NCI-H2227 (cell line): ENCODE results near the gene IGLL1.
"Not testable (repeated sequence)": the region's sequence is repeated elsewhere in the genome, so short reads cannot be mapped to it uniquely, and the experiment has no call there.

Experiments
- DNase-seq: peaks from one replicate; lab custom pipeline; 2025; ENCODE audit not compliant: unreplicated experiment; lab: John Stamatoyannopoulos, UW

Gene IGLL1

DNA sequence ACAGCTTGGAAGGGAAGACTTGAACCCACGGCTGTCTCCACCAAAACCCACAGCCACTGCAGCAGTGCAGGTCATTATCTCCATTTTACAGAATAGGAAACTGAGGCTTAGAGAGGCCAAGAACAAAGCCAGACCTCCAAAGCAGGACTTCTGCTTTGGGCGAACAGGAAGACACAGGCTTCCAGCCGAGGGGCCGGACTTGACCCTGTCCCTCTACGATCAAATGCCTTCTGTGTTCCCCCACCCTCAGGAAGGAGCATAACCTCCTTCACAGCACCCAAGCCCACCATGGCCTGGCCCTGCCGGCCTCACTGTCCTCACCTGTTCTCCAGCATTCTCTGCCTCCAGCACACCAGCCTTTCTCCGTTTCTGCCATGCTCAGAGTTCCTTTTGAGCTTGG lies 15.8 kb downstream of the IGLL1 start:
- no peak for DNase-seq

DNA sequence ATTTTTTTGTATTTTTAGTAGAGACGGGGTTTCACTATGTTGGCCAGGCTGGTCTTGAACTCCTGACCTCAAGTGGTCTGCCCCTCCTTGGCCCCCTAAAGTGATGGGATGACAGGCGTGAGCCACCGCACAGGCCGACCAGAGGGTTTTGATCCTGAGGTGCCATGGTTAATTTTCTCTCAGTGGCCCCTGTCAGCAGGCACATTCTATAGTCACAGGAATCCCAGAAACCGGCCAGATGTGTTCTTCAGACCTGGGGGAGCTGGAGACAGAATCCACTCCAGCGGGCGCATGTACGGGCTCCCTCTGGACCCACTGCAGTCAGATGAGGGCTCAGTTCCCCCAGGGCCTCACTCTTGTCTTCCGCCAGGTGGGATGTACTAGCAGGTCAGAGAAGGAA lies 17.0 kb downstream of the IGLL1 start:
- no peak for DNase-seq

DNA sequence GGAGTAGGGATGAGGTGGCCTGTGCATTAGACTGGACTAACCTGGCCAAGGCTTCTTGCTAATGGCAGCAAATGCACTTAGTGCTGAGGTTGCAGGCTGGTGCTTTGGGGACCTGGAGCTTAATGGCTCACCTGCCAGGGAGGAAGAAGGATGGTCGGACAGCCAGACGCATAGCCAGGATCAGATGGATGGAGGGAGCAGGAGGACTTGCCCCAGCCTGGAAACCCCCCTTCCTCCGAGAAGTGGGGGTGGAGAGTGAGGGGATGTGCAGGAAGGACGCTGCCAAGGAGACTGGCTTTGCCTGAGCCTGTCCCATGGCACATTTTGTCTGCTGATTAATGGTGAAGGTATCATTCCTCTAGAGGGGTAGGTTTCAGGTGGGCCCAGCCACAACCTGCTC lies 17.9 kb downstream of the IGLL1 start:
- no peak for DNase-seq

DNA sequence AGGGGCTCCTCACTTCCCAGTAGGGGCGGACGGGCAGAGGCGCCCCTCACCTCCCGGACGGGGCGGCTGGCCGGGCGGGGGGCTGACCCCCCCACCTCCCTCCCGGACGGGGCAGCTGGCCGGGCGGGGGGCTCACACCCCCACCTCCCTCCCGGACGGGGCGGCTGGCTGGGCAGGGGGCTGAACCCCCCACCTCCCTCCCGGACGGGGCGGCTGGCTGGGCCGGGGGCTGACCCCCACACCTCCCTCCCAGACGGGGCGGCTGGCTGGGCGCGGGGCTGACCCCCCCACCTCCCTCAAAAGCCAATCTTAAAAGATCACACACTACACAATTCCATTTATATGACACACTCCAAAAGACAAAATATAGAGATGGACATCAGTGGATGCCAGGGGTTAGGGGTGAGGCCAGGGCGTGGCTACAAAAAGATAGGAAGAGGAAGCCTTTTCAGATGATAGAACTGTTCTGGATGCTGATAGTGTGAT lies 19.0 kb downstream of the IGLL1 start:
- not testable (repeated sequence) for DNase-seq

DNA sequence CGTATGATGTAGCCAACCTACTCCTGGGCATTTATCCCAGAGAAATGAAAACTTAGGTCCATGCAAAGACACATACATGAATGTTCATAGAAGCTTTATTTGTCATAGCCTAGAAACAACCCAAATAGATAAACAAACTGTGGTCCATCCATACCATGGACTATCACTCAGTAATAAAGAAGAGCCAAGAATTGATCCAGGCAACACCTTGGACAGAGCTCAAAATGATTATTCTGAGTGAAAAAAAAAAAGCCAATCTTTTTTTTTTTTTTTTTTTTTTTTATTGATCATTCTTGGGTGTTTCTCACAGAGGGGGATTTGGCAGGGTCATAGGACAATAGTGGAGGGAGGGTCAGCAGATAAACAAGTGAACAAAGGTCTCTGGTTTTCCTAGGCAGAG lies 19.9 kb downstream of the IGLL1 start:
- DNase-seq: not testable (repeated sequence)

DNA sequence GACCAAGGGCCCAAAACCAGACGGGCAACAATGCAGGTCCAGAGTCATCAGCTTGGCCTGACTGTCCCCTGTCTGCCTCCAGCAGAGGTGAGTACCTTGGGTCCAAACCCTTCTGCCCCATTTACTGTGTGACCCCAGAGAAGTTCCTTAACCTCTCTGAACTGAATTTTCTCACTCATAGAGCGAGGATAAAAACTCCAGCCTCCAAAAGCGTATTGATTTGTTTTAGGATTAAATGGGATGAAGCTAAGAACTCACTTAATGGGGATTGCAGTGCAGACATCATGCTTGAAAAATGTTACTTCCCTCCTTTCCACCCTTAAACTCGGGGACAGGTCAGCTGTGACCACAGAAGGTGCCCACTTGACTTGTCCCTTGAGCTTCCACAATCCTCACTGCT lies 22.6 kb downstream of the IGLL1 start:
- no peak for DNase-seq

DNA sequence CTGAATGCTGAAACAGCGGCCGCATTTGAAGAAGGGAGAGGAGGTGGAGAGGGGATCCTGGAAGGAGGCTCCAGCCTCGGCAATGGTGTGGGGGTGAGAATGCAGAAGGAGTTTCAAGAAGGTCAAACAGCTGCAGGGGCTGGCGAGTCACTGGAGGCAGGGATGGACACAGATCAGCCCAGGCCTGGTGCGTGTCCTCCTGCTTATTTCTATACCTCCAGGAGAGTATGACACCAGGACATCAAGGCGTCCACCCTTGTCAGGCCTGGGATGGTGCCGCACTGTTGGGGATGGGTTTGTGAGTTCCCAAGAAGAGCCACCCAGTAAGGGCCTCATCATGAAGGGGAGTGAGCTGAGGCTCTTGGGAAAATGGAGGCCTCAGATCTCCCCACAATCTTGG lies 23.1 kb downstream of the IGLL1 start:
- DNase-seq: no peak

DNA sequence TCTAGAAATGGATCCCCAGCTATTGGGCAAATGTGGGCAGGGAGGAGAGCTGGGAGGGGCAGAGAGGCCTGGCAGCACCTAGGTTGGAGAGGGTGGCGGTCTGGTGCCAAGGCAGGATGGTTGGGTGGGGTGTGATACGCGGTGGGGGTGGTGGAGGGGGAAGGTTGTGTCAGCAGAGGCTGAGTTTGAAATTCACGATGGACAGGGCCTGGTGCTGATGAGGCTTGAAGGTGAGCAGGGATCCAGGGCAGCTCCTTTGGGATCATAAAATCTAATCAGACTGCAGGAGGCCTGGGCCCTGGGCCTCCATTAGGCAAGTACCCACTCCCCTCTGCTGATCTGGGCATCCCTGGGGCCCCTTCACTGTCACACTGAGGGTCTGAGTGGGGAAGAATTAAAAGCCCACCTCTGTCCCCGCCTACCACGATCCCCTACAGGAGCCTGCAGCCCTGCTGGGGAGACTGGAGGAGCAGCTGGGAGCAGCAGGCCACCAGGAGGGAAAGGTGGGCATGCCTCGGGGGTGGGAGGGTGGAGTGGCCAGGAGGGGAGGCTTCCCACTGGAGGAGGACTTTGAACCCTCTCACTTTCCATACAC lies 24.0 kb downstream of the IGLL1 start:
- no peak for DNase-seq

DNA sequence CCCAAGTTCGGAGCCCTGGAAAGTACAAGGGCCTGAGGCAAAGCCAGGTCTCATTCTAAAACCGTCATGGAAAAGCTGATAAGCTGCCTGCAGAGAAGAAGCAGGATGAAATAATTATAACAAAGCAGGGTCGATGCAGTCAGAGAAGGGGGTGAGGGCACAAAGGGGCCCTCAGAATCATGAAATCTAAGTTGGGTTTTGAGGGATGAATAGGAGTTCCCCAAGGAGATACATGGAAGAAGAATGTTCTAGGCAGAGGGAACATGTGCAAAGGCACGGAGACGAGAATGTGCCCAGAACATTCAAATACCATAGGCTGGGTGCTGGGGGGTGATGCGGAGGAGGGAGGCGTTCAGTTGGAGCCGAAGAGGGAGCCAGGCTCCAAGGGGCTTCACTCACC lies 25.0 kb downstream of the IGLL1 start:
- no peak for DNase-seq

DNA sequence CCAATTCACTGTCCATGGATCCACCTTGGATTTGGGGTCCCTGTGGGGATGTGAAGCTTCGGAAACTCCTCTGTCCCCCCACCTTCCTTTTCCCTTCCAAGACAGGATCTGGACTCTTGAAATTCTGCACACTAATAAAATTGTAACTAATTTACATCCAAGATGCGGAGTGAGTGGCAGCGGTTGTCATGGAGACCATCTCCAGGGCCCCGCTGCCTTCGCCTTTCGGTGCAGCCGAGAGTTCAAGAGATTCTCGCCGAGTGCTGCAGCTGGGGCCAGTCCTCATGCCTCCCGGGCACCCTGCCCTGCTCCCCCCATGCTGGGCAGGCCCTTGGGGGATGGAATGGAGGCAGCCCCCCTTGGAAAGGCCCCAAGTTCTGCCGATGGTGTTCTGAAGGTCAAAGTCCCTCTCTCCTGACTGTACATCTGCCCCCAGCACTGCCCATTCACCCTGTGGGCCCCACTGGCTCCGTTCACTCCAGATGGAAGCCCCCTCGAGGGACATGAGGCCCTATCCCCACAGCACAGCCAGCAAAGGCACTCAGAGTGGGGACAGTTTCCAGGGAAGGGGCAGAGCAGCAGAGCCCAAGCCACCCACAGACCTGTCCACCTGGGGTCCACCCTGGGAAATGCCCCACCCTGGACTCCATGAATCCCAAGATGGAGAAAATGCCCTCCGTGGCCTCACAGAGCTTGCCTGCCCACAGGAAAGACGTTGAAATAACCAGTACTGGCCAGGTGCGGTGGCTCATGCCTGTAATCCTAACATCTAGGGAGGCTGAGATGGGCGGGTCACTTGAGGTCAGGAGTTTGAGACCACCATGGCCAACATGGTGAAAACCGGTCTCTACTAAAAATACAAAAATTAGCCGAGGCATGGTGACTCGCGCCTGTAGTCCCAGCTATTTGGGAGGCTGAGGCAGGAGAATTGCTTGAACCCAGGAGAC lies 25.9 kb downstream of the IGLL1 start:
- no peak for DNase-seq

DNA sequence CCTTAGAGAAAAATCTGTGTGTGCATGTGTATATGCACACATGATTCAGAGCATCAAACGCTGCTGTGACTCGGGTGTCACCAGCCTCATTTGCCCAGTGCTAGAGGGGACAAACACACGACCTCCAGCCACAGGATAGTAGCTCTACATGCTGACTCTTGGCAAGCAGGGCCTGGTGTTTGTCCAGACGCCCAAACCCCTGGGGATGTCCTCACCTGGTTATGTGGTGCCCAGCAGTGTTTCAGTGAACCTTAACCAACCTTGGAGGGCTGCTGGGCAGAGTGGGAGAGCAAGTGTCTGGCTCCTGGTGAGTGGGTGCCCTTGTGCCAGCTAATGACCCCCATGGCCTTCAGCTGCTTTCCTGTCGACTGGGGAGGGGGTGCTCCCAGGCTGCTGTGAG lies 26.7 kb downstream of the IGLL1 start:
- no peak for DNase-seq

DNA sequence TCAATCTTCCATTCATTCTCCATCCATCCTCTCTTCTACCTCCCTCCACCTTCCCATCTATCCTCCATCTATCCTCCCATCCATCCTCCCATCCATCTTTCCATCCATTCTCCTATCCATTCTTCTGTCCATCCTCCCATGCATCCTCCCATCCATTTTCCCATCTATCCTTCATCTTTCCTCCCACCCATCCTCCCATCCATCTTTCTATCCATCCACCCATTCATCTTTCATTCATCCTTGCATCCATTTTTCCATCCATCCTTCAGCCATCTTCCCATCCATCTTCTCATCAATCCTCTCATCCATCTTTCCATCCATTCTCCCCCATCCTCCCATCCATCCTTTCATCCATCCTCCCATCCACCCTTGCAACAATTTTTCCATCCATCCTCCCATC lies 27.5 kb downstream of the IGLL1 start:
- no peak for DNase-seq

DNA sequence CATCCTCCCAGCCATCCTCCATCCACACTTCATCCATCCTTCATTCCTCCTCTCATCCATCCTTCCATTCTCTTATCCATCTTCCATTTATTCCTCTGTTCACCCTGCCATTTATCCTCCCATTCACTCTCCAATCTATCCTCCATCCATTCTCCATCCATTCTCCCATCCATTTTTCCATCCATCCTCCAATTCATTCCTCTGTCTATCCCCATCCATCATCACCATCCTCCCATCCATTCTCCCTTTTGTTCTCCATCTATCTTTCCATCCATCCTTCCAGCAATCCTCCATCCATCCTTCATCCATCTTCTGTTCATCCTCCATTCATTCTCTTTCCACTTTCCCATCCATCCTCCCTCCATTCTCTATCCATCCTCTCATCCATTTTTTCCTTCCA lies 28.7 kb downstream of the IGLL1 start:
- DNase-seq: no peak

DNA sequence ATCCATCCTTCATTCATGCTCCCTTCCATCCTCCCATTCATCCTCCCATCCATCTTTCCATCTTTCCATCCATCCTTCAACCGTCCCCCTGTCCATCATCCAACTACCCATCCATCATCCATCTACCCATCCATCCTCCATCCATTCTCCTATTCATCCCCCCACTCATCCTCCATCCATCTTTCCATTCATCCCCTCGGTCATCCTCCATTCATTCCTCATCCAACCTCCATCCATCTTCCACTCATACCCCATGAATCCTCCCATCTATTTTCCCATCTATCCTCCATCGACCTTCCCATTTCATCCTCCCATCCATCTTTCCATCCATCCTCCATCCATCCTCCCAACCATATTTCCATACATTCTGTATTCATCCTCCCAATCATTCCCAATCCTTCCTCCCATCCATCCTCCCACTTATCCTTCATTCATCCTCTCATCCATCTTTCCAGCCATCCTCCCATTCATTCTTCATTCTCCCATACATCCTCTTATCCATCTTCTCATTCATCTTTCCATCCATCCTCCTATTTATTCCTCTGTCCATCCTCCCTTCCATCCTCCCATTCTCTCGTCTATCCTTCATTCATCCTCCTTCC lies 29.9 kb downstream of the IGLL1 start:
- DNase-seq: no peak

DNA sequence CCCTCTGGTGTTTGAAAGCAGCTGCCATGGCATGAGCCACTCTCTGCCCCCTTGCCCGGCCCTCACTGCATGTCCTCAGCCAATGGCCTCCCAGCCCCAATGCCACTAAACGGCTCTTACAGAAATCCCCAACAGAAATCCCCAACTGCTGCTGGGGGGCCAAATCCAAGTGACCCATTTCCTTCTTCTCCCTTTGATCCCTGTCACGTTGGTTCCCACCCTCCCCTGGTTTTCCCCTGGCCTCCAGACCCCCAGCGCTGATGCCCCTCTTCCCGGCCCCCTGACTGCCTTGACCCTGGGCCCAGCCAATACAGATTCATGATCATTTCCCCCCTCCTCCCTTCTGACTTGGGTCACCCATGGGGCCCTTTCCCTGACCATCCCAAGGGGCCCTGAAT lies 30.9 kb downstream of the IGLL1 start:
- DNase-seq: no peak

DNA sequence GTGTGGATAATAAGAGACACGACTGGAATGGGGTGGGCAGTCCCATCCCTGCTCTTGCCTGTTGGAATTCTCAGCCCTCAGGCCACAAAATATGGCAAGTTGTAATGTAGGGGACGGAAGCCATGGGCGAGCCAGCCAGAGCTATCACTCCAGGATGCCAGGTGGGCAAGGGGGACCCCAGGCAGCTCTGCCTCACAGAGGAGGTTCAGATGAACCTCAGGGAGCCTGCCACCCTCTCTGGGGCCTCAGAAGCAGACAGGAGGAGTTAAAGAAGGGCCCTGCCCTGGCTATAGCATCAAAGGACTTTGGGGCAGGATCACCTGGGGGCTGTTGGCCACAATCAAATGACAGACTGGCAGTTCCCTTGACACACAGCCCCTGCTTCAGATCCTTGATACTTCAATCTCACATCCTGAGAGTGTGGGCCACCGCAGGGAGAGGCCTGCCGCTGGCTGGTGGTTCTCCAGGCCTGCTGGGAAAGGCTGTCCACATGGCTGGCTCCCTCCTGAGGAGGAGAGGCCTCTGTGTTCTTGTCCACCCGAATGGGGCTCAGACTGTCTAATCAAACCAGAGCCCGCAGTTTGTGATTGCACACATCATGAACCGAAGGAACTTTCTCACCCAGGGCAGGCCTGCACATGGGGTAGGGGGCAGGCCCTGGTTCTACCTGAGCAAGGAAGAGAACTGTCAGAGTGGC lies 31.4 kb downstream of the IGLL1 start:
- DNase-seq: no peak

DNA sequence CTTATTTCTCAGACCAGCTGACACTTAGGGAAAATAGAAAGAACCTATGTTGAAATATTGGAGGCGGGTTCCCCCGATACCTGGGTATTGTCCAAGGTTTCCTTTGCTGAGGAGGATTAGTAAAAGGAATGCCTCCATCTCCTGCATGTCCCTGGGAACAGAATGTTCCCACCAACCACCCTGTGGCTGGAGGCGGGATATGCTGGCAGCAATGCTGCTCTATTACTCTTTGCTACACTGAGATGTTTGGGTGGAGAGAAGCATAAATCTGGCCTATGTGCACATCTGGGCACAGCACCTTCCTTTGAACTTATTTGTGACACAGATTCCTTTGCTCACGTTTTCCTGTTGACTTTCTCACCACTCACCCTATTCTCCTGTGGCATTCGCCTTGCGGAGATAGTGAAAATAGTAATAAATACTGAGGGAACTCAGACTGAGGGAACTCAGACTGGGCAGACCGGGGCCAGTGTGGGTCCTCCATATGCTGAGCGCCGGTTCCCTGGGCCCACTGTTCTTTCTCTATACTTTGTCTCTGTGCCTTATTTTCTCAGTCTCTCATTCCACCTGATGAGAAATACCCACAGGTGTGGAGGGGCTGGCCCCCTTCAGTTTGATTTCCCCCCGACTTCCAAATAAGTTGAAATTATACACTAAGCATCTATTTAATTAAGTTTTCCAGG lies 32.1 kb downstream of the IGLL1 start:
- DNase-seq: no peak

DNA sequence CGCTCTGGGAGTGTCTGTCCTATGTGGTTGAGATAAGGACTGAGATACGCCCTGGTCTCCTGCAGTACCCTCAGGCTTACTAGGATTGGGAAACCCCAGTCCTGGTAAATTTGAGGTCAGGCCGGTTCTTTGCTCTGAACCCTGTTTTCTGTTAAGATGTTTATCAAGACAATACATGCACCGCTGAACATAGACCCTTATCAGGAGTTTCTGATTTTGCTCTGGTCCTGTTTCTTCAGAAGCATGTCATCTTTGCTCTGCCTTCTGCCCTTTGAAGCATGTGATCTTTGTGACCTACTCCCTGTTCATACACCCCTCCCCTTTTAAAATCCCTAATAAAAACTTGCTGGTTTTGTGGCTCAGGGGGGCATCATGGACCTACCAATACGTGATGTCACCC lies 32.7 kb downstream of the IGLL1 start:
- not testable (repeated sequence) for DNase-seq

DNA sequence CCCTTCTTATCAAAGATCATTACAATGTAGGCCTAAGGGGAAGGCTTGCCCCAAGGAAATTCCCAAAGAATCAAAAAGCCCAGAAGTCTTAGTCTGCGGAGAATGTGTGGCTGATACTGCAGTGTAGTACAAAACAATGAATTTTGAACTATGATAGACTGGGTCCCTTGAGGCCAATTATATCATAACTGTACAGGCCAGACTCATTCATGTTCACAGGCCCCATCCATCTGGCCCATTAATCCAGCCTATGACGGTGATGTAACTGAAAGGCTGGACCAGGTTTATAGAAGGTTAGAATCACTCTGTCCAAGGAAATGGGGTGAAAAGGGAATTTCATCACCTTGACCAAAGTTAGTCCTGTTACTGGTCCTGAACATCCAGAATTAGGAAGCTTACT lies 35.2 kb downstream of the IGLL1 start:
- DNase-seq: no peak

DNA sequence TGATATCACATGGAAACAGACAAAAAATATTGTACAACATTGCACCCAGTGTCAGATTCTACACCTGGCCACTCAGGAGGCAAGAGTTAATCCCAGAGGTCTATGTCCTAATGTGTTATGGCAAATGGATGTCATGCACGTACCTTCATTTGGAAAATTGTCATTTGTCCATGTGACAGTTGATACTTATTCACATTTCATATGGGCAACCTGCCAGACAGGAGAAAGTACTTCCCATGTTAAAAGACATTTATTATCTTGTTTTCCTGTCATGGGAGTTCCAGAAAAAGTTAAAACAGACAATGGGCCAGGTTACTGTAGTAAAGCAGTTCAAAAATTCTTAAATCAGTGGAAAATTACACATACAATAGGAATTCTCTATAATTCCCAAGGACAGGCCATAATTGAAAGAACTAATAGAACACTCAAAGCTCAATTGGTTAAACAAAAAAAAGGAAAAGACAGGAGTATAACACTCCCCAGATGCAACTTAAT lies 36.5 kb downstream of the IGLL1 start:
- DNase-seq: not testable (repeated sequence)

DNA sequence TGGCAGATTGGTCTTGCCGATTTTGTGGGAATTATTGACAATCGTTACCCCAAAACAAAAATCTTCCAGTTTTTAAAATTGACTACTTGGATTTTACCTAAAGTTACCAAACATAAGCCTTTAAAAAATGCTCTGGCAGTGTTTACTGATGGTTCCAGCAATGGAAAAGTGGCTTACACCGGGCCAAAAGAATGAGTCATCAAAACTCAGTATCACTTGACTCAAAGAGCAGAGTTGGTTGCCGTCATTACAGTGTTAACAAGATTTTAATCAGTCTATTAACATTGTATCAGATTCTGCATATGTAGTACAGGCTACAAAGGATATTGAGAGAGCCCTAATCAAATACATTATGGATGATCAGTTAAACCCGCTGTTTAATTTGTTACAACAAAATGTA lies 37.2 kb downstream of the IGLL1 start:
- no peak for DNase-seq
